Thoracic aorta (tissue), 2 donors: ENCODE measurements around the gene POLE2. TPM values are rescaled to one million over a fixed set of nuclear protein-coding genes. Genes with fewer than 3 reads are reported as not detected.

Experiments
- ATAC-seq: fragments of 150-250 bp; one replicate; pipeline ENCODE4 v1.8.0; 2017; ENCODE audit warnings: low read depth; ENCODE audit not compliant: insufficient number of reproducible peaks, low FRiP score
- DNase-seq: peaks from one replicate; pipeline ENCODE4 v3.0.0-alpha.2; 2020; ENCODE audit warnings: low spot score
- H3K27ac ChIP-seq, 2 donors: fragments of 200-600 bp; sonication (generic); 1 replicate in 1 of 2; 2 replicates in 1 of 2; pipeline ENCODE4 v1.5.1; 2016; ENCODE audit warnings: mild to moderate bottlenecking in 2 of 2, moderate library complexity in 2 of 2
- H3K27me3 ChIP-seq: fragments of 200-600 bp; sonication (generic); replicated peaks from 2 replicates; pipeline ENCODE4 v1.6.0; 2016; ENCODE audit warnings: mild to moderate bottlenecking; ENCODE audit not compliant: insufficient read depth
- H3K36me3 ChIP-seq: fragments of 200-600 bp; sonication (generic); one replicate; pipeline ENCODE4 v1.5.1; 2016
- H3K4me1 ChIP-seq, 2 donors: fragments of 200-600 bp; sonication (generic); 1 replicate in 1 of 2; 2 replicates in 1 of 2; pipeline versions ENCODE4 v1.5.1 to v1.6.0; 2016; ENCODE audit warnings: low read depth in 2 of 2, mild to moderate bottlenecking in 1 of 2; ENCODE audit not compliant: control insufficient read depth in 1 of 2
- H3K4me3 ChIP-seq: fragments of 200-600 bp; sonication (generic); 2 replicates; pipeline ENCODE4 v1.5.1; 2016; ENCODE audit warnings: mild to moderate bottlenecking
- H3K9me3 ChIP-seq: fragments of 200-600 bp; sonication (generic); 2 replicates; pipeline ENCODE4 v1.5.1; 2016
- CTCF ChIP-seq: fragments of 200-600 bp; sonication (generic); IDR thresholded peaks from one replicate; pipeline ENCODE4 v1.5.1; 2019; ENCODE audit warnings: antibody characterized with exemption
- total RNA-seq, 2 donors: library from RNA; depleted of rRNA; stranded (reverse); fragments of >200 nt; gene quantifications; one replicate each; pipeline versions ENCODE4 v1.1.0 to v1.2.3, GENCODE V29; 2016

The POLE2 gene
- total RNA-seq, 2 donors from 2014 or later = 0.27 to 9.1 TPM

GRCh38 chr14:49692811-49693734 lies 5.1 kb upstream of the POLE2 start, which contains the start of gene KLHDC1:
KLHDC1 (plus strand) TSS chr14:49693120; CDS start chr14:49693195, 75 bp downstream.
- Histone ChIP-seq H3K4me3 (peak within 1 kb of the TSS; percentile 89), H3K9me3 (no peaks in the 10 kb centered on the region), H3K4me1 (peaks cover 11 to 19% of the 10 kb centered on the region in 2 donors), H3K27me3 (no peaks in the 10 kb centered on the region), H3K36me3 (no peaks in the 10 kb centered on the region), H3K27ac (peak within 1 kb of the TSS; percentile 92)
- peak; percentile 88 for ATAC-seq
- DNase-seq = peak; percentile 52
- TF ChIP-seq CTCF = no peak

- no peaks in the 10 kb centered on the region for H3K9me3 ChIP-seq
- H3K4me3 ChIP-seq = peak overlapping the region; percentile 89
- H3K27ac ChIP-seq = peak overlapping the region; percentile 92
- ATAC-seq = no peak
- peaks cover 11 to 23% of the 10 kb centered on the region in 2 donors for H3K4me1 ChIP-seq
- no peaks in the 10 kb centered on the region for H3K27me3 ChIP-seq
- no peak for TF ChIP-seq CTCF
- H3K36me3 ChIP-seq = no peaks in the 10 kb centered on the region
- DNase-seq = no peak
Observed at GRCh38 chr14:49692193-49692757, 4.3 kb upstream of the POLE2 start.

- ATAC-seq = no peak
- H3K9me3 ChIP-seq = no peaks in the 10 kb centered on the region
- no peak for DNase-seq
- no peaks in the 10 kb centered on the region for H3K27me3 ChIP-seq
- H3K36me3 ChIP-seq = no peaks in the 10 kb centered on the region
- peak overlapping the region in 1 of 2 donors; percentile 92 for H3K27ac ChIP-seq
- H3K4me1 ChIP-seq = peaks cover 11 to 23% of the 10 kb centered on the region in 2 donors
- H3K4me3 ChIP-seq = no peak overlapping the region
- TF ChIP-seq CTCF = no peak
Observed at GRCh38 chr14:49691031-49691430, 3.0 kb upstream of the POLE2 start.

GRCh38 chr14:49688701-49689030 lies 652 bp upstream of the POLE2 start:
- Histone ChIP-seq H3K36me3 (no peaks in the 10 kb centered on the region), H3K27me3 (no peaks in the 10 kb centered on the region), H3K4me3 (peak overlapping the region; percentile 81), H3K9me3 (no peaks in the 10 kb centered on the region), H3K27ac (peak overlapping the region; percentile 65 to 75), H3K4me1 (peaks cover 0 to 12% of the 10 kb centered on the region in 2 donors)
- DNase-seq (no peak), ATAC-seq (no peak)
- TF ChIP-seq CTCF = no peak

GRCh38 chr14:49686425-49686824 lies 1.6 kb downstream of the POLE2 start:
- Histone ChIP-seq H3K4me1 (peaks cover 0 to 4% of the 10 kb centered on the region in 2 donors), H3K27me3 (no peaks in the 10 kb centered on the region), H3K27ac (no peak overlapping the region), H3K9me3 (no peaks in the 10 kb centered on the region), H3K36me3 (no peaks in the 10 kb centered on the region), H3K4me3 (no peak overlapping the region)
- DNase-seq = no peak
- TF ChIP-seq CTCF = no peak
- no peak for ATAC-seq
